HG03060 (cell line): ENCODE results near the gene MDK.

Experiments used
- ATAC-seq: cut with Tn5 transposase; IDR thresholded peaks from one replicate; pipeline ENCODE4 v1.9.1; 2021; ENCODE audit warnings: low read depth, moderate number of reproducible peaks; ENCODE audit not compliant: unreplicated experiment

The MDK gene, protein sequence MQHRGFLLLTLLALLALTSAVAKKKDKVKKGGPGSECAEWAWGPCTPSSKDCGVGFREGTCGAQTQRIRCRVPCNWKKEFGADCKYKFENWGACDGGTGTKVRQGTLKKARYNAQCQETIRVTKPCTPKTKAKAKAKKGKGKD

DNA sequence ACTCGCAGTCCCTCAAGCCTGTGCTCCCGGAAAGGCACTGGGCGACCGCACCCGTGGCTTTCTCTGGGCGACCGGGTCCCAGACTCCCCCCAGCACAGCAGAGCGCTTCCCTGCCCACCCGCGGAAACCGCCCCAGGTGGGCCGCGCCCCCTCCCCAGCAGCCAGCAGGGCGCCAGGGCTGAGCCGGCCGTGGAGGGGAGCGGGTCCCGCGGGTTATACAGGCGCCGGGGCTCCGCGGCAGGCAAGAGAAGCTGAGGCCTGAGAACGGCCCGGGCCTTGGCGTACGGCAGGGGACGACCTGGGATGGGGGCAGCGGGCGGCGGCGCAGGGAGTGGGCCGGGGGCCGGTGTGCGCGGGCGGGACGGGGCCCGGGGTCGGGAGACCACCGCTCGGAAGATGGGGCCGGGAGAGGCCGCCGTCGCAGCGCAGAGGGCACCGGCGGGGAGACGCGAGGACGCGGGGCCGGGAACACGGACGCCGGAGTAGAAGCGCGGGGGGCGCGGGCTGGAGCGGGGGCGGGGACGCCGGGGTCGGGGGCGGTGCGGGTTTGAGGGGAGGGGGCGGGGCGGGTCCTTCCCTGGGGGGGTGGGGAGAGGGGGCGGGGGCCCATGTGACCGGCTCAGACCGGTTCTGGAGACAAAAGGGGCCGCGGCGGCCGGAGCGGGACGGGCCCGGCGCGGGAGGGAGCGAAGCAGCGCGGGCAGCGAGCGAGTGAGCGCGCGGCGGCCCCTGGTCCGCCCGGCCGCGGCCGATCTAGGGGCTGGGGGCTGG is at the start of gene MDK:
TSS of gene MDK (plus strand) at position 622 of the 771 bp plus-strand sequence. CDS start 389 bp downstream, outside the sequence.
- ATAC-seq, result no peak

DNA sequence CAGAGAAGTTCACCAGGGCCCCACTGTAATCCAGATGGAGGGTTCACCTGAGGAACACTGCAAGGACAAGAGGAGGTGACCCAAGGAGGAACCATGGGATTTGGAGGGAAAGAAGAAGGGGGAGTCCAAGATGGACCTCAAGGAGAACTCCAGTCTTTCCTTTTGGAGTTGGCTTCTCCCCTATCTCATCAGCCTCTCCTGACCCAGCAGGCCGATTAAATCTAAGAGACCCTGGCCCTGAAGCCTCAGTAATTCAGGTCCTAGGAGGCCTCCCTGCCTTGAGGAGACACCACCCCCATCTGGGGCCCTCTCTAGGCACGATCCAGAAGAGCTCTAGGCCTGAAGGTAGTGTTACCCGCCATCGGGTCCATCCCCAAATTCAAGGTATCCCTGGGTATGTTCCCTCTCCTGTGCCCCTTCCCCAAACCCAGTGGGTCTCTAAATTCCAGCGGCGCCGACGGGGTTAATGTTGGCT is 49.3 kb upstream of the MDK start:
- no peak for ATAC-seq

DNA sequence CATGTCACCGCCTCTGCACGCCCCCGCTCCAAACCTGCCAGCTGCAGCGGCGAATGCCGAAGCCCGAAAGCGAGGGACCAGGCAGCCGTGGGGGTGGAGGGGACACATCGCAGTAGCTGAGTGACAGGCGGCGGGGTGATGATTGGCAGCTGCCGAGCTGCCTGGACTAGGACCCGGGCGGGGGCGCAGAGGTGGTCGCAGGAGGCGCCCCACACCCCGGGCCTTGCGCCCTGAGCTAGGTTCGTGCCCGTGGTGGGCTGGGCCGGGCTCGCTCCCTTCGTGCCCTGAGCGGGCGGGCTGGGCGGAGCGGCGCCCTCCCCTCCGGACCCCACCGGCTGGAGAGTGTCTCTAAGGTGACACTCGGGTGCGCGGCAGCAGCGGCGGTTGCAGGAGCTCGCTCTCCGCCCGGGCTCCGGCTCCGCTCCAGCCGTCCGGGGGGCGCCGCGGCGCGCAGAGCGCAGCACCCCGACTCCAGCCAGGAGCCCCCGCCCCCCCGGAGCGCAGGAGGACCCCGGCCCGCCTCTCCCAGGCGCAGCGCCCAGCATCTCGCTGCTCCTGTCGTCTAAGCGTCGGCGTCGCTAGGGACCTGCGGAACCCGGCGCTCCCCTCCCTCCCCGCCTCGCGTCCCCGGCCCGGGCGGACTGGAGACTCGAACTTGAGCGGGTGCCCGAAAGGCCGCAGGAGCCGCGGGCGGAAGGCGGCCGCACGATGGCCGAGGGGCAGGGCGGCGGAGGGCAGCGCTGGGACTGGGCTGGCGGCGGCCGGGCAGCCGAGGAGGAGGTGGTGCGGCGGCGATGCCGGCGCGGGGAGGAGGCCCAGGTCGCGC is 48.7 kb upstream of the MDK start:
- ATAC-seq, result no peak

DNA sequence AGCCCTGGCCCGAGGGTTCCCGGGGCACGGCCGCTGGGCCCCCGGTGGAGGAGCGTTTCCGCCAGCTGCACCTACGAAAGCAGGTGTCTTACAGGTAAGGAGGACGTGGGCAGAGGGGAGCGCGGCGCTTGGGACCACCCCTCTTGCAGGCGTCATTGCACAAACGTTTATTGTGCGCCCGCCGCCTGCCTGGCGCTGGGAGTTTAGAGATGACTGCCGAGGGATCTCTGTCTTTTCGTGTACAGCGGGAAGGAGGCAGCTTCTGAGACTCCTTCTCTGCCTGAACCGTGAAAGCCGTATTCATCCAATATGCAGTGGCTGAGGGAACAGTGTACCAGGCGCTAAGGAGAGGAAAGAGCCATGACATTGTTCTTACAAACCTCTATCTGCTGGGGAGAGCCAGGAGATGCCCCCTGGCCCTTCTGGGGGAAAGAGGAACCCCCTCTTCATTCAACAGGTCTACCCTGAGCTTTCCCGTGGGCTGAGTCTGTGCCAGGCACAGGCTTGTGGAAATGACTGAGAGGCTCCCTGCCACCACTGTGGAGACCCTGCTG is 48.0 kb upstream of the MDK start:
- ATAC-seq, result no peak

DNA sequence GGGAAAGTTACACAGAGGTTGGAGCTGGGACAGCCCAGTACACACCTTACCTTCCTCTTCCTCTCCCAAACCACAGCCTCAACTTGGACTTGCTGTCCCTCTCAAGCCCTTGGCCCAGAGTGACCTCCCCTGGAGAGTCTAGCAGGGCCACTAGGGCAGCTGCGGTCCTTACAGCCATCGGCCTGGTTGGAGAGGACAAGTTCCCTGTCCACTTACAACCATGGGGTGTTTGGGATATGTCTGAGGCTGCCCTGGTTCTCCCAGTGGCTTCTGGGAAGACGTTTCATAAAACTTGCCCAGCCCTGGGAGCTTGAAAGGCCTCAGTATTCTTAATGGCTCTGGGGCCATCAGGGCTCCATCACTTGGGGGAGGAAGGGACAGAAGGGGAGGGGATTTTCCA is 47.3 kb upstream of the MDK start:
- ATAC-seq, result no peak

DNA sequence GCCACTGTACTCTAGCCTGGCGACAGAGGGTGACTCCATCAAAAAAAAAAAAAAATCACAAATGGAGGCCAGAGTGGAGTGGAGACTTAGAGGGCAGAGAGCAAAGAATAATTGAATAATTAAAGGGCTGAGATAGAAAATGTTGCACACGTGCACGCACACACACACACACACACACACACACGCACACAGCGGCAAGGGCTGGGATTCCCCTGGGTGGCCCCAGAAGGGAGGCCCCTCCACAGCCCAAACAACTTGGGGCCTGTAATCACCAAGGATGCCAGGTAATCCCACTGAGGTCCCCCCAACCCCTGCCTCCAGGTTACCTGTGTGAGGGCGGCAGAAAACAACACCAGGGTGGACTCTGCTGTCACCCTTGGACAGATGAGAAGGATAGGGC is 46.2 kb upstream of the MDK start:
- no peak for ATAC-seq

DNA sequence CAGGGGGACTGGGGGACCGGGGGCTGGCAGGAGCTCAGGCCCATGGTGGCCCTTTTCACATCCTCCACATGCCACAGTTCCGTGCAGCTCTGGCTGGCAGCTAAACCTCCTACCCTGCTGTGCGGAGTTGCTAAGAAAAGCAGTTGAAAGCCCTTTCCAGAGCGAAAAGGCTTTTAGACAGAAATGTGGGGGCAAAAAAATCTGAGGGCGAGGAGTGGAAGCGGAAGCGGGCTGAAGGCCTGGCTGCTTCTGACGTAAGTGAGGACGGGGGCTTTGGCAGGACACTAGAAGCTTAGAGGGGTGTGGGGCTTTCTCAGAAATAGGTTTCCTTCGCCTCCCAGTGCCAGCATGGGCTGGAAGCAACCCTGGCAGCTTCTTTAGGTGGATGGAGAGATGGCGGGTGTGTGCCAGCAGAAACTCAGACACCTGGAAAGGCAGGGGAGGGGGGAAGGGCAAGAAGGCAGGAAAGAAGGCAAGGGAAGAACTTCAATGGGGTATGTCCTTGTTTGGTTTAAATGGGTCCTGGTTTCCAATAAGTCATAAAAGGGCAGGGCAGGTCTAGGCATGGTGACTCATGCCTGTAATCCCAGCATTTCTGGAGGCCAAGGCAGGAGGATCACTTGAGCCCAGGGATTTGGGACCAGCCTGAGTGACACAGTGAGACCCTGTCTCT is 45.4 kb upstream of the MDK start:
- ATAC-seq, result no peak

DNA sequence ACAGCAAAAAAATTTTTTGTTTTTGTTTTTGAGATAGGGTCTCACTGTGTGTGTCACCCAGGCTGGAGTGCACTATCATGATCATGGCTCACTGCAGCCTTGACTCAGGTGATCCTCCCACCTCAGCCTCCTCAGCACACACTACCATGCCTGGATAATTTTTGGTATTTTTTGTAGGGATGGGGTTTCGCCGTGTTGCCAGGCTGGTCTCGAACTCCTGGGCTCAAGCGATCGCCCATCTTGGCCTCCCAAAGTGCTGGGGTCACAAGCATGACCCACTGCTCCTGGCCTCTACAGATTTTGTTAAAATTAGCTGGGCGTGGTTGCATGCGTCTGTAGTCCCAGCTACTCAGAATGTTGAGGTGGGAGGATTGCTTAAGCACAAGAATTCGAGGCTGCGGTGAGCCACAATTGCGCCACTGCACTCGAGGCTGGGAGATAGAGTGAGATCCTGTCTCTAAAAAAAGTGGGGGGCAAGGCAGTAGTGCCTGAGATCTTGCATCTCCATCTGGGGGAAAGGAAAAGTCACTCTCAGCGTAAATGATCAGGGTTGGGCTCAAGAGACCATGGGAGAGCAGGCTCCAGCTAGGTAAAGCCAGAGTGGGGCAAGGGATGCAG is 44.8 kb upstream of the MDK start:
- no peak for ATAC-seq

DNA sequence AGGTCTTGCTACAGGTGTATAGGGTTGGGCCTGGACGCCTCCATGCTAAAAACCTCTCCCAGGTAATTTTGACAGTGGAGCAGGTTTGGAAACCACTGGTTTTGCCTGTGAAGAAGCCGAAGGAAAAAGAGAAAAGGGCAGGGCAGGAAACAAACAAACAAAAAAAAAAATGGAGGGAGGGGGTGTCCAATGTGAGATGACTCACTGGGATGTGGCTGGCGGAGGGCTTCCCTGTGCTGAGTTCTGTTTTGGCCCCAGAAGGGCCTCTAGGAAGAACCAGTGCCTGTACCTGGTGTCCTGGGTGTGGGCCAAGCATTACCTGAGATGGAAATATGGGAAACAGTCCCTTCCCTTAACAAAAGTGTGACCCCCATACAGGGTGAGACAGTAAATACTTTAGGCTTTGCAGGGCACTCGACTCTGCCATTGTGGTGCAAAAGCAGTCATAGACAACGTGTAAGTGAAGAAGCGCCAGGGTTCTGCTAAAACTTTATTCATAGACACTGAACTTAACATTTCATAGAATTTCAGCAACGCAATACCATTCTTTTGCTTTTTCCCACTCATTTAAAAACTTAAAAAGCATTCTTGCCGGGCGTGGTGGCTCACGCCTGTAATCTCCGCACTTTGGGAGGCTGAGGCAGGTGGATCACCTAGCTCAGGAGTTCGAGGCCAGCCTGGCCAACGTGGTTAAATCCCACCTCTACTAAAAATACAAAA is 43.7 kb upstream of the MDK start:
- no peak for ATAC-seq

DNA sequence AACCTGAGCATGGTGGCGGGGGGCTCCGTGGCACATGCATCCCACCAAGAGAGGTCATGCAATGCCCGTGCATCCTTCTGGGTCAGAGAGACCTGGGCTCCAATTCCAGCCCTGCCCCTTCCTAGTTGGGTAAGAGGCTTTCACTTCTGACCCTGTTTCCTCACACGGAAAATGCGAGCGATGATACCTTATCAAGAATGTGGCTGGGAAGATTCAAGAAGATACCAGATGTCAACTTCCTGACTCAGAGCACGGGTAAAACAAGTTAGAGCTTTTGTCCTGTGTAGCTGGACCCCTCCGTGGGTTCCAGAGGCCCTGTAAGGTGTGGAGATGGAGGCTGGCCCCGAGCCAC is 42.9 kb upstream of the MDK start:
- ATAC-seq, result no peak

DNA sequence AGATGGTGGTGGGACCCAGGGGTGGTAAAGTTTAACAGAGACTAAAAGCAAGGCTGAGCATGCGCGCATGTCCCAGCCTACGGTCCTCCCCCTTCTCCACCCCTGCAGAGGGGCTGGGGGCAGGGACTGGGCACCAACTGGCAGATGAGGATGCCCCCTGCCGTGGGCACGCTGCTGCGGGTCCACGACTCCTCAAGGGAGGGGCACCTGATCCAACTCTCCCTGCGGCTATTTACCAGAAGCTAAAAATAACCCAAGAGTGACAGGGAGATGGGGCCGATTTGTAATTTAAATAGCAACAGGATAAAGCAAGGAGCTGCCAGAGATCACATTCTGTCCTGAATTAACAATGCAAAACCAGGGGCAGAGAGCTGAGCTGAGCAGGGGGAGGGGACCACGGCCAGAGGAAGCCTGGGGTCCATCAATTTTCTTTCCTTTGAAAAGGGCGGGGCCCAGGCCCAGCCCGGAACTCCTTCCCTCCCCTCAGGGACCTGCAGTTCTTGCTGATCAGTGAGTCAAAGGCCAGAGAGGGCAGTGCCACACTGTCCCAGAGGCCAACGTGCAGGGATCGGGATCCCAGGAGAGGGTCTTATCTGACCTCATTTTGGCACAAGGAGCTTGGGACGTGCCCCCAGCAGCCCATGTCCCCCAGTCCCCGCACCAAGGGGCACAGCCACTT is 42.3 kb upstream of the MDK start:
- ATAC-seq, result no peak

DNA sequence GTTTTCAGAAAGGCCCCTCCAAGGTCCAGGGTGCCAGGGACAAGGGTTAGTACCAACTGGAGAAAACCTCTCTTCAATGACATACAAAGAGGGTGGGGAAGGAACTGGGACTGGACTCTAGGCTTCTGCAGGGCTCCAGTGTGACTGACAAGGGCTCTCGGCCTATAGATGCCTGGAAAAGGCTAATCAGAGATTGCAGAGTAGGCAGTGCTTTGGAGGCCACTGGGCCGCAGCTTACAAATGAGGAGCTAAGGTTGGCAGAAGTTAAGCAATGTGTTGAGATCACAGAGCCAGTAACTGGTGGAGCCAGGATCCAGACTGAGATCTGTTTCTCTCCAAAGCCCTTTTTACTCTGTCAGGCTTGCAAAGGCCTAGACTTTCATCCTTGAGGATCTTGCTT is 41.7 kb upstream of the MDK start:
- no peak for ATAC-seq

DNA sequence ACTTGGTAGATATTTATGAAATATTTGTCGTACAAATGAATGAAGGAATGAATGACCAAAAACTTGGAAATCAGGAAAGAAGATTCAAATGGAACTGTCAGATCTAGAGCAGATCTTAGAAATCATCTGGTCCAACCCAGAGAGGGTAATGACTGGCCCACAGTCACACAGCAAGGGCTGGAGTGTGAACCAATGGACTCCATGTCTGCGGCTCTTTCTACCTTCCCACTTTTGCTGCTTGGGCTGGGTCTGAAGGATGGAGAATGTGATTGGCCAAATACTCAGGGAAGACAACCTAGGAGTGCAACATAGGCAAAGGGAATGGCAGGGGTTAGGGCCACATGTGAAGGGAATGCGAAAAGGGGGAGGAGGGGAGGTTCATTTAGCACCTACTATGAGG is 40.0 kb upstream of the MDK start:
- ATAC-seq, result no peak

DNA sequence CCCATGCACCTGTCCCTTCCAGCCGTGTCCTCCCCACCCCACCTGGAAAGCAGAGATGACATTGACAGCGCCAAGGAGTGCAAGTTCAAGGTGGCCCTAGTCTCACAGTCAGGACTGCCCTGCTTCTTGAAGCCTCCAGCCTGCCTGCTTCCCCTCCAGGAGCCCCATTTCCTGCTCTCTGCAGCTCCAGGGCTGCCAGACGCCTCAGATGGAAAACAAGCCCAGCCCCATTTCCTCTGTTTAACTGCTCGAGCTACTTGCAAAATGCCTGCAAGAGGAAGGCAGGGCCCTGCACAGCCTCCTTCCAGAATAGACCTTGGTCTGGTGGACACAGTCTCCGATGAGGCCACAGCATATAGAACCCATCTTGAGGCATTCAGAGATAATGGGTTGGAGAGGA is 39.2 kb upstream of the MDK start:
- no peak for ATAC-seq

DNA sequence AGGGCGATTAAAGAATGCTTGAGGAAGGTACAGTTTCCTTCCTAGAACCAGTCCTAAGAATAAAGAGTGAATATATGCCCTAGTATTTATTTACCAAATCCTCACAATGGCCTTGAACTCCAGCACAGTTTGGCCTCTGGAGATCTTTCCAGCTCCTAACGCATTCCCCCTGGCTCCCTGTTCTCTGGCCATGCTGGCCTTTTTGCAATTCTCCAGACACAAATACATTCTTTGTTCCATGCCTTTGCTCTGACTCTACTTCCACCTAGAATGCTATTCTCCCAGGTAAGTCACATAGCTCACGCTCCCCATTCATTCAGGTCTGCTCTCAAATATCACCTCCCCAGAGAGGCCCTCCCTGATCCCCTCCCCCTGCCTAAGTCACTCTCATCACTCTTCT is 37.9 kb upstream of the MDK start:
- no peak for ATAC-seq

DNA sequence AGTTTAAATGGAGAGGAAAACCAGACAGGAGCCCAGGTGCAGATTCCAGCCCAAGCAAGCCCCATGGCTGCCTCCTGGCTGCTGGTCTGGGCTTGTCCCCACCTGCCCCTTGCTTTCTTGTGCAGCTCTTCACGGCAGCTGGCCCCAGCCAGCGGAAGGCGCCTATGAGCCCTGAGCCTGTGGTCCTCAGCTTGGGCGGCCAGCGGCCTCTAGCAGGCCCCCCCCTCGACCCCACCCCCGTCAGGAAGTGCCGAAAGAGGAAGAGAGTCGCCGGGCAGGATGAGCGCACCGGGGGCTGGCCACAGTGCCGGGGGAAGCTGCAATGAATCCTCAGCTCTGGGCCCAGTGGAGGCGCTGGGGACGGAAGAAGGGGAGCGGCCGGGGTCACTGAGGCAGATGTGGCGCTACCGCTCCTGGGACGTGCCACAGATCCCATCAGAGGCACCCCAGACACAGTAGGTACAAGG is 36.3 kb upstream of the MDK start:
- ATAC-seq, result no peak

DNA sequence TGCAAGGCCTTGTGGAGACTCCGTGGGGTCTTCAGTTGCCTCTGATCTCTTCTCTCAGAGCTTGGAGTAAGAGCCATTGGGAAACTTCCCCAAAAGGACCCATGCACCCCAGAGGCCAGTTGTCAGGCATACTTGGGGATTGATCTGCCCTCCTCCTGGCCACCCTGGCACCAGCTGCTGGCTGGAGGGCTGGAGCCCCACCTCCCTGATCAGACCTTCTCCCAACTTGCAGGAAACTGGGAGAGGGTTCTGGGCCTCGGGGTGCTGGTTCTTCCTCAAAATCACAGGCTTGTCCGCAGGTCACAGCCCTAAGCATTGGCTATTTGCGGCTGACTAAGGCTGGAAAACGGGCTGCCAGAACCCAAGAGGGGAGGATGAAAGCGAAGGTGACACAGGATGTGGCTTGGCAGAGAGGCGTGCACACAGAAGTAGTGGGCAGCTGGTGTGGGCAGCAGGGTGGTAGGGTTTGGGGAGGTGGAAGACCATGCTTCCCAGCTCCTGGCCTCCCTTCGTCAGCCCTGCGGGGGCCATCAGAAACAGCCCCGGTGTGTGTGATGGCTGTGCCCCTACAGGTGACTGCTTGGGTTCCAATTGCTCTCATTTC is 35.5 kb upstream of the MDK start:
- ATAC-seq, result no peak

DNA sequence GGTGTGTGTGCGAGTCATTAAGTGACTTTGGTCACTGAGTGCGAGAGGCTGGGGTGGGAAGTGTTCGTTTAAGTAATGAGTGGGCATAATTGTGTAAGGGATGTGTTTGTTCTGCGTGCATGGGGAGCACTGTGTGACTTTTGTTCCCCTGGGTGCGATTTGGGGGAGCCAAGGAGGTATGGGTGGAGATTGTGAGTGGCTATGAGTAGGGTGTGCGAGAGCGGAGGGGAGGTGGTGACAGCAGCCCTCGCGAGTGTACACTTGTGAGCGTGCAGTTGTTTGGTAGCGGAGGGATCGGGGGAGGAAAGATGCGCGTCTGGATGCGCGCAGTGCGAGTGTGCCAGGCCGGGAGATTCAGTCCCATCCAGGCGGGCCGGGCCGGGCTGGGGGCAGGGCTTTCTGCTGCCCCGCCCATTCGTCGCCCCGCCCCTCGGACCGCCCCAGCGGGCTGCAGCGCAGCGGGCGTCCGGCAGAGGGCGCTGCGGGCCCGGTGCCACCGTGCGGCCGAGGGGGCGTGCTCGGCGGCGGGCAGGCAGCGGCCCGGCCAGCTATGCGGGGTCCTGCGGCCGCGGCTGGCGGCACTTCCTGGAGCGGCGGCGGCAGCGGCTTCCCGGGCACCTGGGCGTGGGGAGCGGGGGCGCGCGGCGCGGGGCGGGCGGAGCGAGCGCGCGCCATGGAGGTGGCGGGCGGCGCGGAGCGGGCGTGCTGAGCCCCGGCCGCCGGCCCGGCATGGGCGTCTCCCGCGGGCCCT is 34.4 kb upstream of the MDK start, which contains the start of gene DGKZ:
TSS of gene DGKZ (plus strand) at position 578 of the 751 bp plus-strand sequence. CDS start 197 bp downstream, outside the sequence.
- no peak for ATAC-seq
